Stimulated activated memory B cell treated with anti-CD40 and anti-IgM and Interleukin-4, amounts not matched to agents 10 μg/mL and 1 μg/mL and 100 μg/mL, for 72 hours (primary cell): ENCODE data around the gene CYP3A5.

Experiments used
- ATAC-seq: fragments of 150-1000 bp; cut with Tn5 transposase; 2 replicates; pipeline ENCODE4 v1.10.0; 2021
- H3K27ac Mint-ChIP-seq: one replicate; pipeline ENCODE4 v1.8.0; 2022; ENCODE audit warnings: mild to moderate bottlenecking, mixed read lengths
- H3K27me3 Mint-ChIP-seq: one replicate; pipeline ENCODE4 v1.8.0; 2022; ENCODE audit warnings: mixed read lengths
- H3K36me3 Mint-ChIP-seq: one replicate; pipeline ENCODE4 v1.8.0; 2022; ENCODE audit warnings: mixed read lengths
- H3K4me1 Mint-ChIP-seq: one replicate; pipeline ENCODE4 v1.8.0; 2022; ENCODE audit warnings: mixed read lengths
- H3K4me3 Mint-ChIP-seq: one replicate; pipeline ENCODE4 v1.8.0; 2022; ENCODE audit warnings: mild to moderate bottlenecking, moderate library complexity, mixed read lengths
- H3K9me3 Mint-ChIP-seq: one replicate; pipeline ENCODE4 v1.8.0; 2022; ENCODE audit warnings: mixed read lengths

CYP3A5 gene

DNA sequence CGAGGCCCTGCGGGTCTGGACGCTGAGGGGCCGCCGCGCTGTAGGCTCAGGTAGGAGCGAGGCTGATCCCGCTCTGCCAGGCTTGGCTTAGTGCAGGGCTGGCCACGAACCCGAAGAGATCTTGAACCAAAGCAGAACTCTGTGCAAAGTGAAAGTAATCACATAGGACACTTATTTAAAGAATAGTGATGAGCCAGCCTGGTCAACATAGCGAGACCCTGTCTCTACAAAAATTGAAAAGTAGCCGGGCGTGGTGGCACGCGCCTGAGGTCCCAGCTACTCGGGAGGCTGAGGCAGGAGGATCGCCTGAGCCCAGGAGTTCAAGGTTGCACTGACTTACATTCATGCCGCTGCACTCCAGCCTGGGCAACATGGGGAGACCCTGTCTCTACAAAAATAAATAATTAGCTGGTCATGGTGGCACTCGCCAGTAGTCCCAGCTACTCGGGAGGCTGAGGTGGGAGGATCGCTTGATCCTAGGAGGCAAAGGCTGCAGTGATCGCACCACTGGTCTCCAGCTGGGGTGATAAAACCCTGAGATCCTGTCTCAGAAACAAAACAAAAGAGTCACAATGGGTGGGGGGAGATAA, 62.5 kb downstream of the CYP3A5 start:
- Mint-ChIP-seq H3K9me3 (no peaks in the 10 kb centered on the region), H3K36me3 (peaks cover 36% of the 10 kb centered on the region), H3K27me3 (no peaks in the 10 kb centered on the region), H3K27ac (peak overlapping the region; percentile 96), H3K4me1 (peaks cover 44% of the 10 kb centered on the region), H3K4me3 (peak overlapping the region; percentile 98)
- ATAC-seq: no peak

DNA sequence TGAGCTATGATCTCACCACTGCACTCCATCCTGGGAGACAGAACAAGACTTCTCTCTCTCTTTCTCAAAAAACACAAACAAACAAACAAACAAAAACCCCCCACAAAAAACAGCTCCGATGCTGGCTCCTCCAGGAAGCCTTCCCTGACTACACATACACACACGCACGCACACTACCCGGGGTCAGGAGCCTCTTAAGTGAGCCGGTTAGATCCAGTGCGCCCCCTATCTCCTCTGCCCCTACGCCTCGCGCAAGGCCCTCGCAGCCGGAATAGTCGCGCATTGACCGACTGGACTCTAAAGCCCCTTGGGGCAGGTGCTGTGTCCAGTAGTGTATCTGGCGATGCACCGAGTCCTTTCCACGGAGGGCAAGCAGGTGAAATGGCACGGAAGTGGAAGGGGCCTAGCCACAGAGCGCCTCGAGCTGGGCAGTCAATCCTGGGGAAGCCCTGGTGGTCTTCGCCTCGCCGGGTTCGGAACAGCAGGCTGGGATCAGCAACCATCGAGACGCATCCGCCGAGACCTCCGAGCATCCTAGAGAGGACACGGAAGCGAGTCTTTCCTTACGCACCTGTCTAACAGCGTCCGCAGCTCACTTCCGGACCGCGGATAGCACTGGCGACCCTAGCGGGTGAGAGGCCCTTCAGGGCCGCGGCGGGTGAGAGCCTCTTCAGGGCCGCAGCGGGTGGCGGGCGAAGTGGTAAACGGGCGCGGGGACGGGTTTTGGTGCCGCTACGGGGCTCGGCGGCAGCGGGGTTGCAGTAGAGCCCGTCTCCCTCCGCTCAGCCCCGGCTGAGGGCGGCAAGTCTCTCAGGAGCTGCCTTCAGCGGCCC, 63.2 kb downstream of the CYP3A5 start, which contains the start of gene ZSCAN25:
ZSCAN25 (plus strand) TSS at position 588 of the 833 bp plus-strand sequence. CDS start 2,661 bp downstream, outside the sequence.
- no peaks in the 10 kb centered on the region for H3K27me3 Mint-ChIP-seq
- H3K4me1 Mint-ChIP-seq: peaks cover 44% of the 10 kb centered on the region
- peaks cover 29% of the 10 kb centered on the region for H3K36me3 Mint-ChIP-seq
- H3K27ac Mint-ChIP-seq: peak within 1 kb of the TSS; percentile 96
- no peaks in the 10 kb centered on the region for H3K9me3 Mint-ChIP-seq
- peak; percentile 98 for ATAC-seq
- H3K4me3 Mint-ChIP-seq: peak within 1 kb of the TSS; percentile 98

DNA sequence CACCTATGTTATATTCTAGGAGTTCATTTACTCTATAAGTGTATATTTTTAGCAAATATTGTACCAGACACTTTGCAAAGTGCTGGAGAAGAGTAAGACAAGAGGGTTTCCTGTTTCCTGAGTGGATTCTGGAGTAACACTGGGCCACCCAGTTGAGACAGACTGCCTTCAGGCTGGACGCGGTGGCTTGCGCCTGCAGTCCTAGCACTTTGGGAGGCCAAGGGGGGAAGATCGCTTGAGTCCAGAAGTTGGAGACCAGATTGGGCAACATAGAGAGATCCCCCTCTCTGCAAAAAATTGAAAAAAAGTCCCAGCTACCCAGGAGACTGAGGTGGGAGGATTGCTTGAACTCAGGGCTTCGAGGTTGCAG, 63.8 kb downstream of the CYP3A5 start:
- Mint-ChIP-seq H3K36me3 (peaks cover 23% of the 10 kb centered on the region), H3K27ac (peak overlapping the region; percentile 96), H3K4me1 (peaks cover 44% of the 10 kb centered on the region), H3K27me3 (no peaks in the 10 kb centered on the region), H3K9me3 (no peaks in the 10 kb centered on the region), H3K4me3 (peak overlapping the region; percentile 98)
- ATAC-seq: no peak

DNA sequence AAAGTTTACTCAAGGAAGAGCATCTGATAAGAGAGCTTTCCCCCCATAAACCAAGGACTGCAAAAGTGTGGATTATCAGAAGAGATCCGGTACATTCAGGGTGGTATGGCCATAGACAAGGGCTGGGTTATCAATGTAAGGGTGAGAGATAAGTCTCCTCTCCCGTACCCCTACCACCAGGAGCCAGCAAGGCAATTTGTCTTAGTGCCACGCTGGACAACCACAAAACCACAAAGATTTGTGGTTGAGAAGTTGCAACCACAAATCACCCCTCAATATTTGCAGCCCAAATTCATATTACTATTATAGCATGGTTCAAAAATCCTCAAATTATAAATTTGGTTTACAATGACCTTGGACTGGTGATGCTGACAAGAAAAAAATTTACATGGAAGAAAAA, 65.3 kb downstream of the CYP3A5 start:
- Mint-ChIP-seq H3K4me3 (no peak overlapping the region), H3K27ac (no peak overlapping the region), H3K9me3 (no peaks in the 10 kb centered on the region), H3K4me1 (peaks cover 39% of the 10 kb centered on the region), H3K27me3 (no peaks in the 10 kb centered on the region), H3K36me3 (peaks cover 8% of the 10 kb centered on the region)
- no peak for ATAC-seq

DNA sequence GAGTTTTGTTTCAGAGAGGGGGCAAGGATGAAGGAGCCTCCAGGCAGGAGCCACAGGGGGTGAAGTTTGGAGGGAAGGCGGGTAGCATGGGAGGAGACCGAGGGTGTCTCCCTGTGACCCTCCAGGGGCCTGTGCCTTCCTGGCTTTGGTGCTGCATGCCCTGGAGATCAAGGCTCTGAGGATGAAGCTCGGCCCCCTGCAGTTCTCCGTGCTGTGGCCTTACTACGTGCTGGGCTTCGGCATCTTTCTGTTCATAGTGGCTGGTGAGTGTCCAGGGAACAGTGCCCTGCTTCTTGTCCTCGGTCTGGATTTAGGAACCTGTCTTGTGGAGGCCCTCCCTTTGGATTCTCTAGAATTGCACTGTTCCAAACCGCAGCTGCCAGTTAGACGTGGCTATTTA, 72.2 kb downstream of the CYP3A5 start:
- Mint-ChIP-seq H3K36me3 (no peaks in the 10 kb centered on the region), H3K27ac (no peak overlapping the region), H3K9me3 (no peaks in the 10 kb centered on the region), H3K4me3 (no peak overlapping the region), H3K4me1 (no peaks in the 10 kb centered on the region), H3K27me3 (peaks cover 9% of the 10 kb centered on the region)
- no peak for ATAC-seq

DNA sequence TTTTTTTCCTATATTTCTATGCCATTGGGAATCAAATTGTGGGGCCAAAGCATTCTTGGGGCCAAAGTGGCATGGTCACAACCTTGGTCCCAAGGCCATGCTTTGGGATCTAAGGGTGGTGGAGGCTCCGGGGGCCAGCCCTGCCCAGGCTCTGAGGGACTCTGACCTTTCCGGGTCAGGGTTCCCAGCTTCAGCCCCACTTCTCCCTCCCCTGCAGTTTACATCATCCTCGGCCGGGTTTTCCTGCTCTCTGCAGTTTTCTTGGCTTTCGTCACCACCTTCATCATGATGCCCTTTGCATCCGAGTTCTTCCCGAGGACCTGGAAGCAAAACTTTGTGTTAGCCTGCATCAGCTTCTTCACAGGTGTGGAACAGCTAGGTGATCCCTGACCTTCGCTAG, 73.3 kb downstream of the CYP3A5 start:
- Mint-ChIP-seq H3K27ac (no peak overlapping the region), H3K36me3 (no peaks in the 10 kb centered on the region), H3K27me3 (peaks cover 9% of the 10 kb centered on the region), H3K9me3 (no peaks in the 10 kb centered on the region), H3K4me3 (no peak overlapping the region), H3K4me1 (no peaks in the 10 kb centered on the region)
- no peak for ATAC-seq

DNA sequence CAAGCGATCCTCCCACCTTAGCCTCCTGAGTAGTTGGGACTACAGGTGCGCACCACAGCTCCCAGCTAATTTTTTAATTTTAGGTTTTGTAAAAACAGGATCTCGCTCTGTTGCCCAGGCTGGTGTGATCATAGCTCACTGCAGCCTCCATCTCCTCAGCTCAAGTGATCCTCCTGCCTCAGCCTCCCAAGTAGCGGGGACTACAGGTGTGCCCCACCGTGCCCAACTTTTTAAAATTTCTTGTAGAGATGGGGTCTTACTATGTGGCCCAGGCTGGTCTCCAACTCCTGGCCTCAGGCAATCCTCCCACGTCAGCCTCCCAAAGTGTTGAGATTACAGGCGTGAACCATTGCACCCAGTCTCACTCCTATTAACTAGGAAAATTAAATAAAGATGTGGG, 74.3 kb downstream of the CYP3A5 start:
- Mint-ChIP-seq H3K4me1 (no peaks in the 10 kb centered on the region), H3K36me3 (no peaks in the 10 kb centered on the region), H3K9me3 (no peaks in the 10 kb centered on the region), H3K27ac (no peak overlapping the region), H3K4me3 (no peak overlapping the region), H3K27me3 (peaks cover 9% of the 10 kb centered on the region)
- no peak for ATAC-seq

DNA sequence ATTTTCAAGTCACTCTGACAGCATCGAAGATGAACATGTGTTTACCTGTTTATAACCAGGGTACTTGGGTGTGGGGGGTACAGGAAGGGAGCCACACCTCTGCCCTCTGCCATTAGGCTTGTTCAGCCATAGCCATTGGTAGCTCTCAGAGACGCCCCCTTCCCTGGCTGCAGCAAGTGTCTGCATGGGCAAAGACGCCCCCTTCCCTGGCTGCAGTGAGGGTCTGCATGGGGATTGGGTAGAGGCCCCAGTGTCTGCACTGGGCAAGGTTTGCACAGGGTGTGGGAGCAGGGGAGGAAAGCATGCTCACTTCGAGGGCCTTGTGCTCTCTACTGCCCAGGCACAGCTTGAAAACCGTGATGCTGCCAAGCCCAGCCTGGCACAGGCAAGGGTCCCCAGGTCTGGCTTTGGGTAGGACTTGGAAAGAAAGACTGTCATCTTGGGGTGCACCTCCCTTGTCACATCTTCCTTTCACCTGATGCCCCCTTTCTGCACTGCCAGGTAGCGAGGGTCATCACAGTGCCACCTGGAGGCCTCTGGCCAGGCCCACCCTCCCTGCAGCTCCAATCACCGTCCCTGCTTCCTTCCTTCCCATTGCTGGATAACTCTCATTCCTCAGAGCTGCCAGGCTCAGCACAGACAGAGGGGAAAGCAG, 78.0 kb downstream of the CYP3A5 start:
- Mint-ChIP-seq H3K9me3 (no peaks in the 10 kb centered on the region), H3K4me3 (no peak overlapping the region), H3K27me3 (no peaks in the 10 kb centered on the region), H3K4me1 (no peaks in the 10 kb centered on the region), H3K27ac (no peak overlapping the region), H3K36me3 (no peaks in the 10 kb centered on the region)
- ATAC-seq: no peak

DNA sequence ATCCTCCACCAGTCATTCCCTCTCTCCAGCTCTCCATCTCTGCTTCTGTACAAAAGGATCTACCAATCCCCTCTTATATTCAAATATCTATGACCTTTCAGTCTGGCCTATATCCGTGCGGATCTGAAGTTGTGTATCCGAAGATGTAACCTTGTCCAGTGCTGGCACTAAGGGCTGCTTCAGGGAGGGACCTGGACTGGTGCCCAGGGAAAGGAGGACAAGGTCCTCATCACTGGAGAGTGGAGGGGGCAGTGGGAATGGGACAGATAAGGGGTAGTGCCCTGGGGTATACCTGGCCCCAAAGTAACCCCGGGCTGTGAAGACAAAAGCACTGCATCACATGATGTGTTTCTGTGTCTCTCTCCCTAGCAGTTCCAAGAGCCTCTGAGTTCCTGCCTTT, 80.0 kb downstream of the CYP3A5 start:
- H3K27ac Mint-ChIP-seq: no peak overlapping the region
- no peak overlapping the region for H3K4me3 Mint-ChIP-seq
- H3K4me1 Mint-ChIP-seq: no peaks in the 10 kb centered on the region
- no peaks in the 10 kb centered on the region for H3K9me3 Mint-ChIP-seq
- no peaks in the 10 kb centered on the region for H3K36me3 Mint-ChIP-seq
- no peaks in the 10 kb centered on the region for H3K27me3 Mint-ChIP-seq
- ATAC-seq: no peak
